Measurements from ENCODE around the gene SEMA5A. TPM values are rescaled to one million over a fixed set of nuclear protein-coding genes. Genes with fewer than 3 reads are reported as not detected.

Gene SEMA5A
- total RNA-seq, 1 donor from 2014 or later: 0.51 TPM

- H3K27me3 Mint-ChIP-seq (ENCODE audit: unreplicated experiment): no peaks in the 10 kb centered on the region
- H3K9me3 Mint-ChIP-seq (ENCODE audit: unreplicated experiment): no peaks in the 10 kb centered on the region
- TF ChIP-seq CTCF (IDR thresholded peaks at IDR 0.05; ENCODE audit: partially characterized antibody, unreplicated experiment): no peak
- no peak for DNase-seq
- H3K27ac Mint-ChIP-seq (ENCODE audit: unreplicated experiment): no peak overlapping the region
- H3K4me1 Mint-ChIP-seq (ENCODE audit: low read depth, unreplicated experiment): no peaks in the 10 kb centered on the region
- H3K36me3 Mint-ChIP-seq (ENCODE audit: unreplicated experiment): no peaks in the 10 kb centered on the region
- no peak overlapping the region for H3K4me3 Mint-ChIP-seq (ENCODE audit: unreplicated experiment)
Measured at GRCh38 chr5:9425710-9426109, 120.2 kb downstream of the SEMA5A start.

- no peaks in the 10 kb centered on the region for H3K4me1 Mint-ChIP-seq (ENCODE audit: low read depth, unreplicated experiment)
- TF ChIP-seq CTCF (IDR thresholded peaks at IDR 0.05; ENCODE audit: partially characterized antibody, unreplicated experiment): no peak
- peaks cover 5% of the 10 kb centered on the region for H3K36me3 Mint-ChIP-seq (ENCODE audit: unreplicated experiment)
- H3K9me3 Mint-ChIP-seq (ENCODE audit: unreplicated experiment): no peaks in the 10 kb centered on the region
- DNase-seq: no peak
- no peak overlapping the region for H3K27ac Mint-ChIP-seq (ENCODE audit: unreplicated experiment)
- no peak overlapping the region for H3K4me3 Mint-ChIP-seq (ENCODE audit: unreplicated experiment)
- no peaks in the 10 kb centered on the region for H3K27me3 Mint-ChIP-seq (ENCODE audit: unreplicated experiment)
Measured at GRCh38 chr5:9423571-9423970, 122.3 kb downstream of the SEMA5A start.

- Mint-ChIP-seq H3K27ac (ENCODE audit: unreplicated experiment) (no peak overlapping the region), H3K27me3 (ENCODE audit: unreplicated experiment) (no peaks in the 10 kb centered on the region), H3K9me3 (ENCODE audit: unreplicated experiment) (no peaks in the 10 kb centered on the region), H3K36me3 (ENCODE audit: unreplicated experiment) (peaks cover 5% of the 10 kb centered on the region), H3K4me3 (ENCODE audit: unreplicated experiment) (no peak overlapping the region), H3K4me1 (ENCODE audit: low read depth, unreplicated experiment) (no peaks in the 10 kb centered on the region)
- no peak for TF ChIP-seq CTCF (IDR thresholded peaks at IDR 0.05; ENCODE audit: partially characterized antibody, unreplicated experiment)
- no peak for DNase-seq
Measured at GRCh38 chr5:9421884-9422283, 124.0 kb downstream of the SEMA5A start.

GRCh38 chr5:9419794-9420193 lies 126.1 kb downstream of the SEMA5A start:
- Mint-ChIP-seq H3K9me3 (ENCODE audit: unreplicated experiment) (no peaks in the 10 kb centered on the region), H3K27me3 (ENCODE audit: unreplicated experiment) (no peaks in the 10 kb centered on the region), H3K27ac (ENCODE audit: unreplicated experiment) (no peak overlapping the region), H3K4me1 (ENCODE audit: low read depth, unreplicated experiment) (no peaks in the 10 kb centered on the region), H3K36me3 (ENCODE audit: unreplicated experiment) (peaks cover 5% of the 10 kb centered on the region), H3K4me3 (ENCODE audit: unreplicated experiment) (no peak overlapping the region)
- TF ChIP-seq CTCF (IDR thresholded peaks at IDR 0.05; ENCODE audit: partially characterized antibody, unreplicated experiment): no peak
- no peak for DNase-seq

- no peaks in the 10 kb centered on the region for H3K9me3 Mint-ChIP-seq (ENCODE audit: unreplicated experiment)
- H3K36me3 Mint-ChIP-seq (ENCODE audit: unreplicated experiment): peaks cover 5% of the 10 kb centered on the region
- no peaks in the 10 kb centered on the region for H3K4me1 Mint-ChIP-seq (ENCODE audit: low read depth, unreplicated experiment)
- H3K27me3 Mint-ChIP-seq (ENCODE audit: unreplicated experiment): no peaks in the 10 kb centered on the region
- H3K4me3 Mint-ChIP-seq (ENCODE audit: unreplicated experiment): no peak overlapping the region
- TF ChIP-seq CTCF (IDR thresholded peaks at IDR 0.05; ENCODE audit: partially characterized antibody, unreplicated experiment): no peak
- H3K27ac Mint-ChIP-seq (ENCODE audit: unreplicated experiment): no peak overlapping the region
- no peak for DNase-seq
Measured at GRCh38 chr5:9415566-9415965, 130.3 kb downstream of the SEMA5A start.
